ENCODE data around the gene ZDHHC8.

DNA sequence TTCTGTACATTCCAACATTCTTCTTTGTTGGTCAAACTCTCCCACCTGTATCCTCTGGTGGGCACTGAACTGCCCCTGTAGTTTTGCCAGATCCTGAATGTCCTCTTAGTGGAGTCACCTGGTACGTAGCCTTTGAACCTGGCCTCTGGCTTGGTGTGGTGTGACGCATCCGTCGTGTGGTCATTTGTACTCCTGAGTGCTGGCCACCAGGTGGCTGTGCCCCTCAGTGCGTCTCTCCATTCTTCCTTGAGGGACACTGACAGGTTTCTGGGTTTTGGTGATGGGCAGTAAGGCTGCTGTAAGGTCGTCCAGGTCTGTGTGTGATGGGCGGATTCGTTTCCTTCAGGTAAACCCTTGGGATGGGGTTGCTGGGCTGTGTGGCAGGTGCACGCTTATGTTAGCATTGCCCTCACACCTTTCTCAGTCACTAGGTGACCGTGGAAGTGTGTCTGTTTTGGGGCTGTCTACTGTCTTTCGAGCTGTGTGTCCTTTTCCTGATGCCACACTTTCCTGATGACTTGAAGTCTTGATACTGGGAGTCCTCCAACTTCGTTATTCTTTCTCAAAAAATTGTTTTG, 29.3 kb upstream of the ZDHHC8 start:
- TF ChIP-seq POLR2A (IDR thresholded peaks at IDR 0.05; ENCODE audit: low read length) (no peak), GATA1 (IDR thresholded peaks at IDR 0.05; ENCODE audit: low read depth, low read length) (no peak)
